Natural killer cell (primary cell): Measurements from ENCODE around the gene MTARC2. TPM values are rescaled to one million over a fixed set of nuclear protein-coding genes. Genes with fewer than 3 reads are reported as not detected.
A peak's percentile ranks its signal among the peaks of the same experiment; 100 is the strongest.

Source experiments
- ATAC-seq, 3 donors: fragments of 150-1000 bp in 2 of 3; fragments of 200-7000 bp in 1 of 3; cut with Tn5 transposase; 1 replicate in 1 of 3; 2 replicates in 2 of 3; pipeline ENCODE4 v1.10.0; 2021; ENCODE audit warnings: mild to moderate bottlenecking in 2 of 3, moderate library complexity in 2 of 3
- DNase-seq, 2 donors: peaks; one replicate each; pipeline versions ENCODE4 v3.0.0 to v3.0.0-alpha.2; 2013 to 2021; ENCODE audit warnings: mixed read lengths in 1 of 2
- H3K27ac ChIP-seq: one replicate; pipeline ENCODE4 v1.5.1; 2013; ENCODE audit warnings: mild to moderate bottlenecking, low read length
- H3K27me3 ChIP-seq: one replicate; pipeline ENCODE4 v1.6.1; 2013; ENCODE audit warnings: low read length; ENCODE audit not compliant: control insufficient read depth, insufficient read depth
- H3K36me3 ChIP-seq: one replicate; pipeline ENCODE4 v1.6.1; 2013; ENCODE audit warnings: low read length; ENCODE audit not compliant: control insufficient read depth, insufficient read depth
- H3K4me1 ChIP-seq: one replicate; pipeline ENCODE4 v1.6.1; 2013; ENCODE audit warnings: low read length; ENCODE audit not compliant: control insufficient read depth, insufficient read depth
- H3K4me3 ChIP-seq: one replicate; pipeline ENCODE4 v1.5.1; 2013; ENCODE audit warnings: low read length
- H3K9me3 ChIP-seq: one replicate; pipeline ENCODE4 v1.6.1; 2013; ENCODE audit warnings: low read length; ENCODE audit not compliant: control insufficient read depth, insufficient read depth
- H3K27ac Mint-ChIP-seq, 2 donors: one replicate each; pipeline ENCODE4 v1.8.0; 2022; ENCODE audit warnings: mild to moderate bottlenecking in 2 of 2, mixed read lengths in 2 of 2, moderate library complexity in 1 of 2
- H3K27me3 Mint-ChIP-seq, 2 donors: one replicate each; pipeline ENCODE4 v1.8.0; 2022; ENCODE audit warnings: low read depth in 2 of 2, mixed read lengths in 2 of 2
- H3K36me3 Mint-ChIP-seq: one replicate; pipeline ENCODE4 v1.8.0; 2022; ENCODE audit warnings: mixed read lengths
- H3K4me1 Mint-ChIP-seq, 2 donors: one replicate each; pipeline ENCODE4 v1.8.0; 2022; ENCODE audit warnings: mixed read lengths in 2 of 2
- H3K4me3 Mint-ChIP-seq: one replicate; pipeline ENCODE4 v1.8.0; 2022; ENCODE audit warnings: mild to moderate bottlenecking, moderate library complexity, mixed read lengths
- H3K9me3 Mint-ChIP-seq, 2 donors: one replicate each; pipeline ENCODE4 v1.8.0; 2022; ENCODE audit warnings: mixed read lengths in 2 of 2
- CTCF ChIP-seq: fragments of 200-600 bp; IDR thresholded peaks from one replicate; pipeline ENCODE4 v1.8.0; 2022; ENCODE audit warnings: antibody characterized with exemption
- WGBS: methylation state at CpG from one replicate; pipeline ENCODE4 v1.1.7; 2013; ENCODE audit warnings: missing lambda C conversion rate; ENCODE audit not compliant: insufficient coverage; 5-methylcytosine and 5-hydroxymethylcytosine counted together
- intact Hi-C: fragments of 100-400 bp; cut with micrococcal nuclease; formaldehyde crosslinking; loops from one replicate; pipeline ENCODE4 v1.14.2; 2022
- total RNA-seq, 4 donors: library from RNA; stranded (reverse); fragments of 120-200 nt in 1 of 4; gene quantifications; one replicate each; pipeline versions ENCODE4 v1.2.3 to v1.2.4, GENCODE V29; 2013 to 2022

The MTARC2 gene
- total RNA-seq, 3 donors from 2014 or later (not counting 1 experiment from before 2014, with no cell fraction given): 0.33 to 1.7 (median 0.45) TPM

GRCh38 chr1:220776254-220776653, 28.1 kb downstream of the MTARC2 start:
- H3K9me3 ChIP-seq: no peaks in the 10 kb centered on the region
- Mint-ChIP-seq H3K4me3 (no peak overlapping the region), H3K27ac (no peak overlapping the region), H3K9me3 (no peaks in the 10 kb centered on the region), H3K27me3 (peaks cover 8 to 20% of the 10 kb centered on the region in 2 donors), H3K36me3 (no peaks in the 10 kb centered on the region), H3K4me1 (peaks cover 0 to 5% of the 10 kb centered on the region in 2 donors)
- ATAC-seq: no peak
- TF ChIP-seq CTCF: no peak
- H3K4me3 ChIP-seq: no peak overlapping the region
- no peaks in the 10 kb centered on the region for H3K36me3 ChIP-seq
- DNase-seq: no peak
- H3K27me3 ChIP-seq: no peaks in the 10 kb centered on the region
- 90% methylated on average over 6 of the region's 7 CpGs for WGBS
- intact Hi-C loops: no loop called here
- H3K27ac ChIP-seq: no peak overlapping the region
- no peaks in the 10 kb centered on the region for H3K4me1 ChIP-seq

GRCh38 chr1:220776720-220777326, 28.7 kb downstream of the MTARC2 start:
- H3K4me3 Mint-ChIP-seq: no peak overlapping the region
- H3K4me1 ChIP-seq: no peaks in the 10 kb centered on the region
- no peak overlapping the region for H3K27ac ChIP-seq
- no peaks in the 10 kb centered on the region for H3K27me3 ChIP-seq
- H3K4me3 ChIP-seq: no peak overlapping the region
- no peaks in the 10 kb centered on the region for H3K9me3 Mint-ChIP-seq
- peaks cover 0 to 5% of the 10 kb centered on the region in 2 donors for H3K4me1 Mint-ChIP-seq
- no peaks in the 10 kb centered on the region for H3K36me3 ChIP-seq
- DNase-seq (peak; percentile 49 to 69), ATAC-seq (peak; percentile 64 to 84 (median 78))
- WGBS: 33% methylated on average over 19 of the region's 19 CpGs
- H3K27me3 Mint-ChIP-seq: peaks cover 8 to 25% of the 10 kb centered on the region in 2 donors
- no peak overlapping the region for H3K27ac Mint-ChIP-seq
- TF ChIP-seq CTCF: peak; percentile 60
- no peaks in the 10 kb centered on the region for H3K36me3 Mint-ChIP-seq
- intact Hi-C loops: no loop called here
- no peaks in the 10 kb centered on the region for H3K9me3 ChIP-seq

GRCh38 chr1:220783453-220783852, 35.3 kb downstream of the MTARC2 start:
- no peaks in the 10 kb centered on the region for H3K36me3 Mint-ChIP-seq
- Histone ChIP-seq H3K4me1 (peaks cover 4% of the 10 kb centered on the region), H3K9me3 (no peaks in the 10 kb centered on the region), H3K4me3 (no peak overlapping the region), H3K27ac (no peak overlapping the region), H3K36me3 (no peaks in the 10 kb centered on the region), H3K27me3 (peaks cover 6% of the 10 kb centered on the region)
- H3K27ac Mint-ChIP-seq: no peak overlapping the region
- ATAC-seq (no peak), DNase-seq (no peak)
- intact Hi-C loops: no loop called here
- peaks cover 29 to 44% of the 10 kb centered on the region in 2 donors for H3K27me3 Mint-ChIP-seq
- no peak for TF ChIP-seq CTCF
- H3K4me3 Mint-ChIP-seq: no peak overlapping the region
- H3K9me3 Mint-ChIP-seq: no peaks in the 10 kb centered on the region
- H3K4me1 Mint-ChIP-seq: no peaks in the 10 kb centered on the region
- WGBS: 73% methylated on average over 3 of the region's 3 CpGs

- Histone ChIP-seq H3K36me3 (no peaks in the 10 kb centered on the region), H3K4me1 (peaks cover 4% of the 10 kb centered on the region), H3K27me3 (peaks cover 6% of the 10 kb centered on the region), H3K27ac (no peak overlapping the region), H3K9me3 (no peaks in the 10 kb centered on the region), H3K4me3 (no peak overlapping the region)
- DNase-seq: no peak
- H3K36me3 Mint-ChIP-seq: no peaks in the 10 kb centered on the region
- ATAC-seq: no peak
- no peak for TF ChIP-seq CTCF
- H3K4me1 Mint-ChIP-seq: no peaks in the 10 kb centered on the region
- H3K4me3 Mint-ChIP-seq: no peak overlapping the region
- no peak overlapping the region for H3K27ac Mint-ChIP-seq
- H3K9me3 Mint-ChIP-seq: no peaks in the 10 kb centered on the region
- H3K27me3 Mint-ChIP-seq: peaks cover 37 to 55% of the 10 kb centered on the region in 2 donors
- 96% methylated on average over 4 of the region's 4 CpGs for WGBS
- intact Hi-C loops: no loop called here
These were observed 36.6 kb downstream of the MTARC2 start for GRCh38 chr1:220784751-220785150.
